ENCODE results near the gene SPPL2B. TPM values are rescaled to one million over a fixed set of nuclear protein-coding genes. Genes with fewer than 3 reads are reported as not detected.

The SPPL2B gene
- total RNA-seq, 1 experiment from 2014 or later: 73.7 TPM

- Mint-ChIP-seq H3K27ac (no peak overlapping the region; a peak in 2 of 7 replicates), H3K4me1 (peaks cover 3% of the 10 kb centered on the region in 2 experiments; a peak in 2 of 4 replicates), H3K27me3 (ENCODE audit: low read depth) (peaks cover 38% of the 10 kb centered on the region), H3K4me3 (no peak overlapping the region; a peak in 1 of 5 replicates), H3K36me3 (ENCODE audit: insufficient read depth in 1 of 3, low read depth in 3 of 3) (no peaks in the 10 kb centered on the region), H3K9me3 (peaks cover under 1 to 4% of the 10 kb centered on the region in 2 experiments; a peak in 2 of 5 replicates)
- H3K27me3 ChIP-seq (ENCODE audit: insufficient read depth, low read length): no peaks in the 10 kb centered on the region; the same call in 1 of the 2 replicates
- no peak overlapping the region for H3K4me2 ChIP-seq (ENCODE audit: insufficient read depth, insufficient read length, low read length)
- H2AFZ ChIP-seq (ENCODE audit: low read length): no peak overlapping the region
- no peak for DNase-seq
- H3K79me2 ChIP-seq (ENCODE audit: insufficient read depth, low read length): no peaks in the 10 kb centered on the region
- H3K9ac ChIP-seq (ENCODE audit: extremely low read depth, insufficient read length, low read length): no peak overlapping the region
- no peak for TF ChIP-seq CTCF (conservative IDR thresholded peaks at IDR 0.05)
- H3K9me3 ChIP-seq (ENCODE audit: control insufficient read depth, low read depth, low read length): no peaks in the 10 kb centered on the region
- H2BK120ac ChIP-seq (ENCODE audit: low read depth, low read length, poor library complexity, severe bottlenecking): no peak overlapping the region
- no peak overlapping the region for H2BK5ac ChIP-seq (ENCODE audit: insufficient read length, low read length)
- no peak overlapping the region for H3K56ac ChIP-seq (ENCODE audit: insufficient read length, low read depth, low read length)
- no peak overlapping the region for H2BK20ac ChIP-seq (ENCODE audit: low read depth, low read length, poor library complexity, severe bottlenecking)
- H4K91ac ChIP-seq (ENCODE audit: insufficient read length, low read depth, low read length): no peak overlapping the region
- H3K14ac ChIP-seq (ENCODE audit: insufficient read depth, low read length): no peak overlapping the region
- H4K5ac ChIP-seq (ENCODE audit: insufficient read length, low read depth, low read length): no peak overlapping the region
- no peak overlapping the region for H4K8ac ChIP-seq (replicated peaks; ENCODE audit: insufficient read length, low read depth, low read length)
- H2AK5ac ChIP-seq (ENCODE audit: insufficient read length, low read length): peak overlapping the region; percentile 80
- no CpG with 5 or more reads among the region's 20 CpGs for WGBS (ENCODE audit: extremely low coverage, insufficient read length, low lambda C conversion rate)
- no peak overlapping the region for H3T11ph ChIP-seq (ENCODE audit: low read length)
- H3K27ac ChIP-seq (ENCODE audit: insufficient read length, low read depth, low read length): no peak overlapping the region
- no peak overlapping the region for H3K23ac ChIP-seq (ENCODE audit: insufficient read length, low read depth, low read length)
- no peak overlapping the region for H3K4ac ChIP-seq (ENCODE audit: low read depth, low read length)
- no peak overlapping the region for H2BK15ac ChIP-seq (ENCODE audit: low read depth, low read length)
- H3K18ac ChIP-seq (ENCODE audit: insufficient read length, low read depth, low read length): no peak overlapping the region
- no peak overlapping the region for H2BK12ac ChIP-seq (ENCODE audit: insufficient read length, low read depth, low read length)
- H3K4me1 ChIP-seq (ENCODE audit: insufficient read depth, low read length): no peaks in the 10 kb centered on the region; the same call in 1 of the 2 replicates
- H3K79me1 ChIP-seq (ENCODE audit: insufficient read depth, low read depth, low read length, poor library complexity, severe bottlenecking): no peaks in the 10 kb centered on the region
- H4K20me1 ChIP-seq (ENCODE audit: control insufficient read depth, insufficient read depth, insufficient read length): no peaks in the 10 kb centered on the region
- H3K23me2 ChIP-seq (ENCODE audit: insufficient read length, low read depth, low read length, poor library complexity, severe bottlenecking): no peaks in the 10 kb centered on the region
These were observed 59.1 kb downstream of the SPPL2B start for GRCh38 chr19:2387367-2388288.

All from H9 (cell line).